HCT116 (cell line): Measurements from ENCODE around the gene DCUN1D2. TPM values are rescaled to one million over a fixed set of nuclear protein-coding genes. Genes with fewer than 3 reads are reported as not detected.

Experiments
- ATAC-seq: fragments of 200-7000 bp; cut with Tn5 transposase; 2 replicates; pipeline ENCODE4 v1.9.1; 2020; ENCODE audit warnings: mild to moderate bottlenecking, moderate library complexity
- BruUV-seq: library from RNA; stranded (reverse); fragments of 400-500 nt; replicated peaks from 2 replicates; lab custom pipeline; 2021; lab: Mats Ljungman, UMichigan
- CTCF ChIA-PET: fragments of 300-600 bp; sonication (Branson Sonifier 250); formaldehyde crosslinking; loops from one replicate; lab custom pipeline; 2021; ENCODE audit warnings: antibody characterized with exemption; lab: Charles Lee
- POLR2A ChIA-PET: fragments of 300-600, 350-600 bp; sonication (Branson Sonifier 250); formaldehyde crosslinking; loops from one replicate; lab custom pipeline; 2021; ENCODE audit warnings: antibody characterized with exemption; lab: Charles Lee
- RAD21 ChIA-PET, 2 experiments: fragments of 300-600 bp; sonication (Branson Sonifier 250); formaldehyde crosslinking; loops; one replicate each; lab custom pipeline; 2023; ENCODE audit warnings: low total read pairs in 2 of 2; ENCODE audit not compliant: uncharacterized antibody in 2 of 2, unreplicated experiment in 2 of 2, low non-redundant PET in 1 of 2; lab: Charles Lee
- DNase-seq: peaks from one replicate; pipeline ENCODE4 v3.0.0-alpha.2; 2010; ENCODE audit warnings: low read depth, low spot score
- H2AFZ ChIP-seq: fragments of 200-600 bp; shearing (Covaris generic), sonication (generic); 2 replicates; pipeline ENCODE4 v1.6.1; 2017; ENCODE audit warnings: low read depth, mixed run types, mixed read lengths, antibody characterized with exemption, low read length; ENCODE audit not compliant: poor library complexity, severe bottlenecking
- H3K27ac ChIP-seq: 2 replicates; pipeline ENCODE4 v1.5.1; 2012; ENCODE audit warnings: low read depth, low read length
- H3K27me3 ChIP-seq: fragments of 200-600 bp; sonication (generic); 2 replicates; pipeline ENCODE4 v1.6.1; 2016; ENCODE audit warnings: mixed run types, low read length, mixed read lengths; ENCODE audit not compliant: insufficient read depth
- H3K36me3 ChIP-seq, 2 experiments: fragments of 200-500 bp in 1 of 2; fragments of 200-600 bp in 1 of 2; sonication (Bioruptor generic) in 1 of 2; sonication (generic) in 1 of 2; 2 replicates each; pipeline versions ENCODE4 v1.5.1 to v1.6.1; 2014 to 2016; ENCODE audit warnings: low read length in 2 of 2, inconsistent platforms in 1 of 2, mixed read lengths in 1 of 2, mixed run types in 1 of 2; ENCODE audit not compliant: insufficient read depth in 2 of 2, control insufficient read depth in 1 of 2
- H3K4me1 ChIP-seq, 2 experiments: fragments of 200-600 bp in 1 of 2; sonication (generic) in 1 of 2; 2 replicates each; pipeline versions ENCODE4 v1.5.1 to v1.6.1; 2012 to 2017; ENCODE audit warnings: low read length in 2 of 2, inconsistent platforms in 1 of 2, mild to moderate bottlenecking in 1 of 2, mixed read lengths in 1 of 2, mixed run types in 1 of 2, moderate library complexity in 1 of 2; ENCODE audit not compliant: insufficient read depth in 2 of 2, control insufficient read depth in 1 of 2
- H3K4me2 ChIP-seq: fragments of 200-600 bp; sonication (generic); 2 replicates; pipeline ENCODE4 v1.6.1; 2017; ENCODE audit warnings: mixed run types, low read length, mixed read lengths
- H3K4me3 ChIP-seq, 2 experiments: fragments of 200-600 bp in 1 of 2; sonication (generic) in 1 of 2; replicated peaks in 1 of 2; 2 replicates each; pipeline ENCODE4 v1.5.1; 2011 to 2016; ENCODE audit warnings: low read length in 2 of 2, control low read depth in 1 of 2, low read depth in 1 of 2, mild to moderate bottlenecking in 1 of 2, mixed read lengths in 1 of 2, mixed run types in 1 of 2
- H3K79me2 ChIP-seq: fragments of 200-600 bp; sonication (generic); 2 replicates; pipeline ENCODE4 v1.6.1; 2017; ENCODE audit warnings: mild to moderate bottlenecking, mixed run types, low read length, moderate library complexity, mixed read lengths; ENCODE audit not compliant: insufficient read depth
- H3K9ac ChIP-seq: fragments of 200-600 bp; sonication (generic); 2 replicates; pipeline ENCODE4 v1.6.1; 2016; ENCODE audit warnings: low read length, mixed read lengths
- H3K9me2 ChIP-seq: fragments of 200-600 bp; sonication (generic), shearing (Covaris generic); 2 replicates; pipeline ENCODE4 v1.6.1; 2017; ENCODE audit warnings: mixed run types, mild to moderate bottlenecking, moderate library complexity; ENCODE audit not compliant: insufficient read depth
- H3K9me3 ChIP-seq, 2 experiments: fragments of 200-500 bp in 1 of 2; fragments of 200-600 bp in 1 of 2; sonication (Bioruptor generic) in 1 of 2; sonication (generic) in 1 of 2; 2 replicates each; pipeline ENCODE4 v1.6.1; 2014 to 2017; ENCODE audit warnings: low read length in 2 of 2, mixed read lengths in 2 of 2, inconsistent platforms in 1 of 2, low read depth in 1 of 2, mild to moderate bottlenecking in 1 of 2, mixed run types in 1 of 2, moderate library complexity in 1 of 2; ENCODE audit not compliant: control insufficient read depth in 1 of 2, insufficient read depth in 1 of 2
- H4K20me1 ChIP-seq: fragments of 200-600 bp; sonication (generic), shearing (Covaris generic); 2 replicates; pipeline ENCODE4 v1.6.1; 2017; ENCODE audit warnings: mixed run types, mild to moderate bottlenecking, moderate library complexity; ENCODE audit not compliant: insufficient read depth
- ATF3 ChIP-seq: IDR thresholded peaks from 2 replicates; pipeline ENCODE4 v1.6.1; 2012
- CBX3 ChIP-seq: IDR thresholded peaks from 2 replicates; pipeline ENCODE4 v1.6.1; 2012; ENCODE audit warnings: low read depth
- CEBPB ChIP-seq: IDR thresholded peaks from 2 replicates; pipeline ENCODE4 v1.6.1; 2012; ENCODE audit warnings: low read depth
- EGR1 ChIP-seq: IDR thresholded peaks from 2 replicates; pipeline ENCODE4 v1.6.1; 2012; ENCODE audit warnings: low read depth
- EZH2 ChIP-seq: fragments of 200-600 bp; sonication (generic); IDR thresholded peaks from 2 replicates; pipeline ENCODE4 v1.6.1; 2017; ENCODE audit warnings: antibody characterized with exemption, mixed run types
- EZH2phosphoT487 ChIP-seq: fragments of 200-600 bp; IDR thresholded peaks from 2 replicates; pipeline ENCODE4 v1.6.1; 2018; ENCODE audit warnings: antibody characterized with exemption, borderline replicate concordance
- JUND ChIP-seq: IDR thresholded peaks from 2 replicates; pipeline ENCODE4 v1.6.1; 2012
- MAX ChIP-seq: IDR thresholded peaks from 2 replicates; pipeline ENCODE4 v1.6.1; 2012
- POLR2A ChIP-seq: IDR thresholded peaks from 2 replicates; pipeline ENCODE4 v1.7.0; 2011; ENCODE audit warnings: borderline replicate concordance; ENCODE audit not compliant: insufficient read depth, insufficient read length; ENCODE audit errors: extremely low read depth
- RAD21 ChIP-seq: IDR thresholded peaks from 2 replicates; pipeline ENCODE4 v1.6.1; 2012; ENCODE audit warnings: low read depth, mild to moderate bottlenecking
- SP1 ChIP-seq: IDR thresholded peaks from 2 replicates; pipeline ENCODE4 v1.6.1; 2012; ENCODE audit warnings: low read depth
- SRF ChIP-seq: IDR thresholded peaks from 2 replicates; pipeline ENCODE4 v1.6.1; 2012; ENCODE audit warnings: low read depth
- TCF7L2 ChIP-seq: IDR thresholded peaks from 2 replicates; pipeline ENCODE4 v1.7.0; 2011; ENCODE audit warnings: borderline replicate concordance, inconsistent platforms; ENCODE audit not compliant: insufficient read depth, insufficient read length; ENCODE audit errors: extremely low read depth
- YY1 ChIP-seq: IDR thresholded peaks from 2 replicates; pipeline ENCODE4 v1.6.1; 2011; ENCODE audit warnings: low read length, low read depth, moderate library complexity, mild to moderate bottlenecking; ENCODE audit not compliant: insufficient replicate concordance; ENCODE audit errors: extremely low read depth
- ZBTB33 ChIP-seq: IDR thresholded peaks from 2 replicates; pipeline ENCODE4 v1.6.1; 2011; ENCODE audit warnings: mild to moderate bottlenecking, low read length, moderate library complexity; ENCODE audit not compliant: insufficient replicate concordance; ENCODE audit errors: extremely low read depth
- ZFX ChIP-seq: fragments of 450-650 bp; IDR thresholded peaks from 2 replicates; pipeline ENCODE4 v1.6.1; 2017
- ZNF274 ChIP-seq: fragments of 200-500 bp; sonication (Bioruptor generic); IDR thresholded peaks from 2 replicates; pipeline ENCODE4 v1.6.1; 2014; ENCODE audit warnings: mild to moderate bottlenecking, low read depth, low read length, inconsistent platforms
- intact Hi-C: fragments of 100-400 bp; cut with micrococcal nuclease; formaldehyde crosslinking; loops from 2 replicates; pipeline ENCODE4 v1.10.0; 2022
- total RNA-seq: library from RNA; stranded (reverse); gene quantifications from one replicate; pipeline ENCODE4 v1.2.1, GENCODE V29; 2021; ENCODE audit not compliant: unreplicated experiment

DCUN1D2 gene
- total RNA-seq, 1 experiment from 2014 or later = 25.4 TPM

- no peak overlapping the region for H2AFZ ChIP-seq
- no peaks in the 10 kb centered on the region for H3K9me2 ChIP-seq
- H3K9me3 ChIP-seq = peaks cover 0 to 6% of the 10 kb centered on the region in 2 experiments; a peak in 1 of 4 replicates
- TF ChIP-seq EZH2 = no peak
- no peak for TF ChIP-seq JUND
- no peak for TF ChIP-seq EGR1
- no peak for TF ChIP-seq POLR2A
- no peak for TF ChIP-seq MAX
- no peak for TF ChIP-seq SRF
- TF ChIP-seq ZBTB33 = no peak
- TF ChIP-seq CEBPB = no peak
- no peak for TF ChIP-seq ZNF274
- no peak for TF ChIP-seq YY1
- no peak for TF ChIP-seq CBX3
- no peak for TF ChIP-seq ATF3
- TF ChIP-seq ZFX = no peak
- no peak for TF ChIP-seq TCF7L2
- TF ChIP-seq RAD21 = no peak
- TF ChIP-seq SP1 = no peak
- no peak for TF ChIP-seq EZH2phosphoT487
- no peaks in the 10 kb centered on the region for H4K20me1 ChIP-seq
- RAD21 ChIA-PET = no interaction called here
- DNase-seq = peak; percentile 22
- peak overlapping the region; percentile 94 for H3K27ac ChIP-seq
- POLR2A ChIA-PET = interaction anchor here (1.3 kb wide), 1 partner anchor 37 kb away, joined by 5 read pairs; no protein-coding TSS in a partner anchor
- H3K79me2 ChIP-seq = peaks cover 10% of the 10 kb centered on the region
- peaks cover 9 to 24% of the 10 kb centered on the region in 2 experiments for H3K4me1 ChIP-seq
- TSS peak; percentile 77 for BruUV-seq
- peak overlapping the region; percentile 92 to 97 for H3K4me3 ChIP-seq
- CTCF ChIA-PET = interaction anchor here (0.7 kb wide), 1 partner anchor 810 kb away, joined by 3 read pairs; no protein-coding TSS in a partner anchor
- H3K27me3 ChIP-seq = no peaks in the 10 kb centered on the region
- peak overlapping the region; percentile 92 for H3K9ac ChIP-seq
- ATAC-seq = peak; percentile 41
- intact Hi-C loops = loop anchor here (2.0 kb wide), 3 partner anchors 38 to 506 kb away; partner anchors contain the start of gene LAMP1
- H3K4me2 ChIP-seq = peak overlapping the region; percentile 85
- H3K36me3 ChIP-seq = no peaks in the 10 kb centered on the region
These were observed 42.0 kb downstream of the DCUN1D2 start for GRCh38 chr13:113448545-113448884.
